ENCODE results near the gene ACKR2. TPM values are rescaled to one million over a fixed set of nuclear protein-coding genes. Genes with fewer than 3 reads are reported as not detected.

Gene ACKR2
- total RNA-seq, 1 donor from 2014 or later = 0.89 TPM

DNA sequence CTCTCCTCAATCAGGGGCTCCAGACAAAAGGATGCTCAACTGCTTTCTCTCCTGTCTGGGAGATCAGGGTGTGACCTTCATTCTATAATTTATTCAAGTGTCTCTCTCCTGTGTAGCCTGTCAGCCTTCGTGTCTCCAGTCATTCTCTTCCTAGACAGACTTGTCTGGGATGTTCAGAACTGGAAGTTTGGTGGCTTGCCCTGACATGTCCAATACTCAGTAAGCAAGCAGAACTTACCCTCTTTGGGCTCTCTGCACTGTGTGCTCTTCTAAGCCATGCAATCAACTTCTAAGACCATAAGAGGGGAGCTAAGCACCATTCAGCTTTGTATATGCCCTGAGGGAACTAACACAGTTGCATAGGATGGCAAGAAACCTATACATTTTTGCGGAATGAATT, 14.1 kb downstream of the ACKR2 start:
- no peak for ATAC-seq
- intact Hi-C loops (cut with DNase I) = no loop called here

DNA sequence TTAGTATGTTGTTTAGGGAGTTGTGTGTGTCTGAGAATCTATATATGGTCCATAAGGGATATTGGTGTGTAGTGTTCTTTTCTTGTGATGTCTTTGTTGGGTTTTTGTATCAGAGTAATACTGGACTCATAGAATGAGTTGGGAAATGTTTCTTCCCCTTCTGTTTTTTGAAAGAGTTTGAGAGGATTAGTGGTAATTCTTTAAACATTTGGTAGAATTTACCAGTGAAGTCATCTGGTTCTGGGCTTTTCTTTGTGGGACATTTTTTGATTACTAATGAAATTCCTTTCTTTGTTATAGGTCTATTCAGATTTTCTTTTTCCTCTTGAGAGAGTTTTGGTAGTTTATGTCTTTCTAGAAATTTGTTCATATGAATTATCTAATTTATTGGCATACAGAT, 16.9 kb downstream of the ACKR2 start:
- intact Hi-C loops (cut with DNase I) = no loop called here
- ATAC-seq = no peak
- DNase-seq (ENCODE audit: missing footprints) = no peak

More for the DNA sequence above, 14.1 kb downstream of the ACKR2 start:
- DNase-seq (ENCODE audit: missing footprints) = no peak

DNA sequence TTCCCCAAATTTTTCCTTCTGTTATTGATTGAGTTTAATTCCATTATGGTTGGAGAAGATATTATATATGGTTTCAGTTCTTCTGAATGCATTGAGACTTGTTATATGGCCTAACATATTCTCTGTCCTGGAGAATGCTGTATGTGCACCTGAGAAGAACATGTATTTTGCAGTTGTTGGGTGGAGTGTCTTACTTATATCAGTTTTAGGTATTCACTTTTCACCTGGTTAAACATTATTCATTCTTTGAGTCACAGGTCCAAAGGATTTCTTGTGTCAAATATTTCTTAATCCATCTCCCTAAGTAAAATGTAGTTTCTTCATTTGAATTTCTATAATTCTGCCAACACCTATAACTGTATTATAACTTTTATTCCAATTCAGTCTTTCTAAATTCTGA, 17.8 kb downstream of the ACKR2 start:
- DNase-seq (ENCODE audit: missing footprints) = no peak
- no peak for ATAC-seq
- intact Hi-C loops (cut with DNase I) = no loop called here

DNA sequence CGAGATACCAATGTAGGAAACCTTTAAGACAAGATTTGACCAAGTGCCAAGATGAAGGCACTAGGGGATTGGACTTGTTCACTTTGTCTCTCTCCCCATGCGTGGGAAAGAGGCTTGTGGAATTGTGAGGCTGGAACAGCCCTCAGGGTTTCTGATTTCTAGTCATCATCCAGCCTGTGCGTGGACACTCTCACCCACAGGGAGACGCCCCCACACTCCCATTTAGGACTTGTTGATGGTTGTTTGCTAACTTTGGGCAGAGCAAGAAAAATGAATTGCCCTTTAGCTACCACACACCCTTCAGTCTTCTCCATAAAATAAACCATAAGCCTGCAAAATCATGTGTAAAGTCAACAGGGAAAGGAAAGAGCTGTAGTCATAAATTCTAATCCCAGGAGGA, 18.4 kb downstream of the ACKR2 start:
- intact Hi-C loops (cut with DNase I) = no loop called here
- no peak for ATAC-seq

DNA sequence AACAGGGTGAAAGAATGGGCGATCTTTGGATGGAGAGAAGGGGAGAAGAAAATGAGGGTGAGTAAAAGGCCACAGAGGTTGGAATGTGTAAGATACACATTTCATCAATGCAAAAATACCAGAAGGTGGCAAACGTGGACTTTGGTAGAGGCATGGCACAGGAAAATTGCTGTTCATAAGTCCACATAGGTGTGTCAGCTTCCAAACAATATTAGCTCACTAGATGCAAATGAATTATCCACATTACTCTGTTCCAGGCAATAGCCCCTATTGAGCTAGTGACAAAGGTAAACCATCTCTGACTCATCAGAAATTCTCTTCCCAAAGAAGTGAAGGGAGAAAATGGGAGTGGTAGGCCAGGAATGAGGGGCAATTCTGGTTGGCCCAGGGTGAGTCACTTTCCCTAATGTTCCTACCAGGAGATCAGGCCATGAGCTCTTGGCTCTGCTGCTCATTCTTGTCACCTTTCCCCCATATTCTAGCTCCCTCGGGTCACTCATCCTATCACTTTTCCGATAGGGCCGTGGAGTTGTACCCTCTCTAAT, 19.9 kb downstream of the ACKR2 start:
- ATAC-seq = no peak
- intact Hi-C loops (cut with DNase I) = no loop called here
- no peak for DNase-seq (ENCODE audit: missing footprints)

More for the DNA sequence above, 18.4 kb downstream of the ACKR2 start:
- no peak for DNase-seq (ENCODE audit: missing footprints)

DNA sequence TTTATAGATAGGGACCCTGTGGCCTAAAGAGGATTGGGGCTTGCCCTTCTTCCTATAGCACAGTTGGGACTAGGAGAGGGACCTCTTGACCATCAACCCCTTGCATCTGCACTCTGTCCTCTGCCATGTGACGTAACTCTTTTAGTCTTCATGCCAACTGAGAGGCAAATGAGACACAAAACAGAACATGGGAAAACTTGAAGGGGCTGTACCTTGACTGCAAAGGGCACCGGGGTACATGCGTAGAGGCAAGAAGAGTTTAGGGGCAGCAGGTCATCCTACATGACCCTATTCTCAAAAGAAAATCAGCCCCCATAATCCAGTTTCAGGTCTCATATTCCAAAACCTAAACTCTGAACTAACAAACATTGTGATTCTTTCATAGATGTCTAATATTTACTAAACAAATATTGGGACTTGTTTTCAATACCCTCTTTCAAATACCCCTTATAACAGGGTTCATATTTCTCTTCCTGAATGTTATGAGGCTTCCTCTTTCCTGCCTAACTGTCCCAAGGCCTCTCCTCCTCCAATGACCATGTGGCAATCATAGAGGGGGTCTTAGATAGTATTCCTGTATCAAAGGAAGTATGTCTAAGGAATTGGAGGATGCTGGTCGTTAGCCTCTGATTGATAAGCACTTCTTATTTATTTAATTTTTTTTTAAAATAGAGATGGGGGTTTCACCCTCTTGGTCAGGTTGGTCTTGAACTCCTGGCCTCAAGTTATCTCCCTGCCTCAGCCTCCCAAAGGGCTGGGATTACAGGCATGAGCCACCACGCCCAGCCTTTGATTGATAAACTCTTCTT, 20.6 kb downstream of the ACKR2 start:
- intact Hi-C loops (cut with DNase I) = no loop called here
- DNase-seq (ENCODE audit: missing footprints) (no peak), ATAC-seq (no peak)

DNA sequence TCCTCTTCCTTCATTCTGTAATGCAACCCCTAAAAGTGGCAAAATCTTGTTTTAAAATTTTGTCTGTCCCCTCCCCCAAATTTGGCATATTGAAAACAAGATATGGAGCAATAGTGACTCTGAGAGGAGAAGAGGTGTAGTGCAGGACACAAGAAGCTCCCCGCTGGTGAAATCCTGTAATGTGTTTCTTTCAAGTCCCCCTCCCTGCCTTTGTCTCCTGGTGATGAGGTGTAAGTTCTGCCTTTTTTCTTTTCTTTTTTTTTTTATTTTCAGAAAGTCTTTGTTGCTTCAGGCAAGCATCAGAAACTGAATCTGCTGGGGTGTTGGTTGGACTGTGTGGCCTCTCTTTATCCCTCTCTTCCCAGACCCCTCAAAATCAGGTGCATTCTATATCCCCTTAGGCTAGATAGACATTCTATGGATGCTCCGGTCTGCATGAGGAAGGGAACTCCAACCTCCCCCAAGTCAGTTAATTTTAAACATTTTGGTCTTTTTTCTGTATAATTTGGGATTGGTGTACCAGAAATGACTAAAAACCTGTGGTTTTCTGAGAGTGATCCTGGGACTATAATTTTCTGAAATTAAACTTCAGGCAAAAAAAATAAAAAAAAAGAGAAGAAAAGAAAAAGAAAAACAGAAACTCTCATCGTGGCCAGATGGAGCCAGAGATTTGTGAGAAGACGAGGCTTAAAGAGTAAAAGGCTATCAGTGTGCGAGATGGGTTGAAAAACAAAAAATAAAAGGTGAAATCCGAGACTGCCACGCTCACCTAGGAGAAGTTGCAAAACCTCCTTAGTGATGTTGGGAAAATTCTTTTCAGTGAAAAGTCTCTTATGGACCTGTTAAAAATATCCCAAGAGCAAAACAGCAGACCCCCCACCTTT, 21.4 kb downstream of the ACKR2 start:
- DNase-seq (ENCODE audit: missing footprints) = no peak
- intact Hi-C loops (cut with DNase I) = loop anchor here (1.0 kb wide), 1 partner anchor 51 kb away; no protein-coding TSS in a partner anchor
- no peak for ATAC-seq

DNA sequence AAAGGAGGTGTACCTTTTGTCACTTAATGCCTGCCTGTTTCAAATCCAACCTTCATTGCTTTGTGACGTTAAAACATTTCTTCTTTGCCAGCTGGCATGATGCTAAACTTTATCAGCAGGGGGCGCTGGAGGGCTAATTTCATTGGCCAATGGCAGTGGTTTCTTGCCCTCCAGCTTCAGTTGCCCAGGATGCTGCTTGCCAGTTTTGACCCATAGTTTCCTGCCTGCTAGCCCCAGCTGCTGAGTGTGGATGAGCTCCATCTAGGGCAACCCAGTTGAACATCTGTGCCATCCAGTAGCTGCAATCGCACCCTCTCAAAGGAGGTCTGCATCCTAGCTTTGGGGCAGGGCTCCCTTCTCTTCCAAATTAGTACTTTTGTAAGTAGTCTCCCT, 22.1 kb downstream of the ACKR2 start:
- no peak for ATAC-seq
- intact Hi-C loops (cut with DNase I) = loop anchor here (1.0 kb wide), 1 partner anchor 50 kb away; no protein-coding TSS in a partner anchor

DNA sequence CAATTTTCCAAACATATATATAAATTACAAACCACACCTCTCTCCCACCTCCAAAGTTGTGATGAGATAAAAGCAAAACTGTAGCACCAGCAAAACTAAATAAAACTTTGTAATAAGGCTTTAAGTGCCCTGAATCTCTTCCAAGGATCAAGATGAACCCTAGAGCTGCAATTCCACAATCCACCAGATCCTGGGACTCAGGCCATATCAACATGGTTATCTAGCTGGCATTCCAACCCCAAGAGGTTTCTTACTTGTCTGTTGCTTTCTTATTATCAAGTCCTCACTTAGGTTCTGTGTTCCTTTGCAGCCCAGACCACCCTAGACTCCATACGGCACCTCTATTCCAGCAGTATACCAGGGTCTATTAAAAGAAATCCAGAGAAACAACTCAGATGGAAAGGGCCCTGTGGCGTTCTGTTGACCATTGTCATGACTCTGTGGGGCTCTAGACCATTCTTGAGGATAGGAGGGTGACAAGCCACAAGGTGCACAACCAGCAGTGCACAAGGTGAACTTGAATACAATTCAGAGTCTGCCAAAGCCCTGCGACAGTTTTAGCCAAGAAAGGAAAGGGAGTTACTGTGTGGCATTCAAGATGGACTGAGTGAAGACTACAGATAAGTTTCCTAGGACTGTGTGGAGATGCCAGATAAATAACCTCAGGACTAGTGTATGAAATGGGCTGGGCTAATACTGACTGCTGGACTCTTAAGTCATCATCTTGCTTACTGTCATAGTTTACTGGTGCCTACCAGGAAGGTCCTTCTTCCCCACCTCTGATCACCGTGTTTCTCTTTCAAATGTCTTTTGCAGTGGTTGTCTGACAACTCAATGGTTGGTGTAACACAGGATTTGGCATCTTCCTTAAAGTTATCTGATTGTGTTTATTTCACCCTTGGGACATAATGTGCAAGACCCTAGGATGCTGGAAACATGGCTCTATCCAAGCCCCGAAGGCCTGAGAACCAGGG, 27.2 kb downstream of the ACKR2 start:
- no peak for DNase-seq (ENCODE audit: missing footprints)
- ATAC-seq = no peak
- intact Hi-C loops (cut with DNase I) = no loop called here

More for the DNA sequence above, 22.1 kb downstream of the ACKR2 start:
- DNase-seq (ENCODE audit: missing footprints) = peak; percentile 81

DNA sequence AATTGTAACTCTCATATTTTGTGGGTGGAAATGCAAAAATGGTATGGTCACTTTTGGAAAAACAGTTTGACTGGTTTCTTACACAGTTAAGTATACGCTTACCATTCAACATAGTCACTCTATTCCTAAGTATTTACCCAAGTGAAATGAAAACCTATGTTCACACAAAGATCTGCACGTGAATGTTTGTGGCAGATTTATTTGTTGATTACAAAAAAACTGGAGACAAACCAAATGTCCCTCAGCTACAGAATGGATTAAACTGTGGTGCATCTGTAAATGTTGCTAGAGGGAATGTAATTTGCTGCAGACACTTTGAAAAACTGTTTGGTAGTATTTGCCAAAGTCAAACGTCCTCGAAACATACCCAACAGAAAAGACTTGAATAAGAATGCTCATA, 29.3 kb downstream of the ACKR2 start:
- intact Hi-C loops (cut with DNase I) = loop anchor here (2.0 kb wide), 1 partner anchor 60 kb away; no protein-coding TSS in a partner anchor
- ATAC-seq (no peak), DNase-seq (ENCODE audit: missing footprints) (no peak)

DNA sequence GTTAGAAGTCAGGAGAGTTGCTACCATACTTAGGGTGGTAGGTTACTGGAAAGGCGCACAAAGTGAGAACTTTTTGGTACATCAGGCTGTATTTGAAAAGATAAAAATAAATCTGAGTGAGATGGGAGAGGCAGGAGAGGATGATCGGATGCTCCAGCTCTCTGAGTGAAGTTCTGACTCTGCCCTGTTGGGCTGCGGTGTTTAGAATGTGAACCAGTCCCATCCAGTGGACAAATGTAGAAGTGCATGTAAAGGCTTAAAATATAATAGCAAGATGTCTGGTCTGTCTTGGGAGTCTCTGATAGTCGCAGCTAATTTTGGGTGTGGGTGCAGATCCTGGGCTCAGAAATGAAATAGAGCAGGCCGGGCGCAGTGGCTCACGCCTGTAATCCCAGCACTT, 30.4 kb downstream of the ACKR2 start:
- ATAC-seq = peak; percentile 84
- intact Hi-C loops (cut with DNase I) = loop anchor here (2.0 kb wide), 1 partner anchor 61 kb away; no protein-coding TSS in a partner anchor
- no peak for DNase-seq (ENCODE audit: missing footprints)

DNA sequence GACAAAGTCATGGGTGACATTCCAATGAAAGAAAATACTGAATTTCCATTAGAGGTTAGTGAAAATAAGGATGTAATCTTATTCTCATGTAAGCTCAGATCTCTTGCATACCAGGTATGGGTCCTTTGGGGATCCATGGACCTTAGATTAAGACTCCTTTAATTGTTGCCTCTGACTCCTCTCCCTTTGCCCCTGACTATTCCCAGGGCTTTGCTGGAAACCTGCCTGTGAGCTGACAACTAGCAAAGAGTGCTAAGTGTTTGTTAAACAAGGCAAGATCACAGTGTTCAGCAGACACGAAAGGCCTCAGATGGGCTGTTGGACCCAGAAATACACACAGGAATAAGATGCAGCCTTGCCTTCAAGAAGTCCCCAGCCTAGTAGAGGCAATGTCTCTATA, 32.1 kb downstream of the ACKR2 start:
- DNase-seq (ENCODE audit: missing footprints) = no peak
- intact Hi-C loops (cut with DNase I) = no loop called here
- no peak for ATAC-seq

DNA sequence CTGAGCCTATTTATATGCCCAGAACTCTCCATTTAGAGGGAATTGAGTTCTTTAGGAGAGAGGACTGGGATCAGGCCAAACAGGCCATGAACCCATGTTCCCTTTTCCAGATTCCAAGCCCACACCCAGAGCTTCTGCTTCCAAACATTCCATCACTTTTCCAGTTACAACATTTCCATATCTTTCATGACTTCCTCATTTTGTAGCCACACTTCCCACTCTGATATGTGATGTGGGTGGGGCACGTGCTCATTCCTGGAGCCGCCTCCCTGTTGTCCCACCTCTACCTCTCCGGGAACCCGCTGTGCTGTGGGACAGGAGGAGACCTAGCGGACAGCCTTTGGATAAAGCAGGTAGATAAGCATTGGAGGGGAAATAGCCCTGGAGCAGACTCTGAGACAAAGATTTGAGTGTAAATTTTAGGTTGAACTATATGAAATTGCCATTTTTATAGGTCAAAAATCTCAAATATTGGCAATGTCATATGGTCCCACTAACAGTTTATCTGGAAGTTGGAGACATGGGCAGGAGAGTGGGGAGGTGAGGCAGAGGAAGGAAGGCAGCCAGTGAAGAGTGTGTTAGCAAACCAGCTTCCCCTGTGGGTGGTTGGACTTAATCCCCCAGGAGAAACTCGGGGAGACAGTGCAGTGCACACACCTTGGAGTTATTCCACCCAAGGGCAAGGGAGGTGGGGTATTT, 34.6 kb downstream of the ACKR2 start:
- ATAC-seq (peak; percentile 41), DNase-seq (ENCODE audit: missing footprints) (no peak)
- intact Hi-C loops (cut with DNase I) = no loop called here

DNA sequence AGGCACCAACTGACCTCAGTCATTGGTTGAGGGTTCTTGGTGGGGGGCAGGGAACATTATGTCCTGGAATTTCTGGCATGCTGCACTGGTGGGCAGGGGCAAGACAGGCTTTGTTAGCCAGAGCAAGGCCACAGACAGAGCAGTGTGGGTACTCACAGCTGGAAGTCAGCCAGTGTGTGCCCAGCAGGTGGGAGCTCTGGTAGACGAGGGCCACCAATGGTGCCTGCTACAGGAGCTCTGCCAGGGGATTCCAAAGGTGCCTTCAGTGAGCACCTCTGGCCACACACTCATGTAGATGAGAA, 35.1 kb downstream of the ACKR2 start:
- intact Hi-C loops (cut with DNase I) = no loop called here
- ATAC-seq (no peak), DNase-seq (ENCODE audit: missing footprints) (no peak)

DNA sequence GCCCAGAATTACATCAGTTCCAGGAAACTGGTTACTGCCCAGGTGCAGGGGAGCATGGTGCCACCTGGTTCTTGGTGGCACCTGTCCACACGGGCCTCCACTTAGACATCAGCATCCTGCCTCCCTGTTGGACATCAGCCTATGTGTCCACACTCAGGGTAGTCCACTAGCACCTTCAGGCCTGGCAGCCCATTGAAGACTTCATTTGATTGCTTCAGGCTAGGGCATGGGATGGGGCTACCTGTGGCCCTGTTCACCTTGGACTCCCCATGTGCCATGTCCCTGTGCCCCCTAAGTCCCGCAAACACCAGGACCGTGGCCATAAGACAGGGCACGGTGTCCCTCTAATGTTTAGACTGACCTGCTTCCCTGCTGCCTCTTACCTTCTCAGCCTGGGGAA, 35.6 kb downstream of the ACKR2 start:
- intact Hi-C loops (cut with DNase I) = no loop called here
- ATAC-seq (no peak), DNase-seq (ENCODE audit: missing footprints) (no peak)

DNA sequence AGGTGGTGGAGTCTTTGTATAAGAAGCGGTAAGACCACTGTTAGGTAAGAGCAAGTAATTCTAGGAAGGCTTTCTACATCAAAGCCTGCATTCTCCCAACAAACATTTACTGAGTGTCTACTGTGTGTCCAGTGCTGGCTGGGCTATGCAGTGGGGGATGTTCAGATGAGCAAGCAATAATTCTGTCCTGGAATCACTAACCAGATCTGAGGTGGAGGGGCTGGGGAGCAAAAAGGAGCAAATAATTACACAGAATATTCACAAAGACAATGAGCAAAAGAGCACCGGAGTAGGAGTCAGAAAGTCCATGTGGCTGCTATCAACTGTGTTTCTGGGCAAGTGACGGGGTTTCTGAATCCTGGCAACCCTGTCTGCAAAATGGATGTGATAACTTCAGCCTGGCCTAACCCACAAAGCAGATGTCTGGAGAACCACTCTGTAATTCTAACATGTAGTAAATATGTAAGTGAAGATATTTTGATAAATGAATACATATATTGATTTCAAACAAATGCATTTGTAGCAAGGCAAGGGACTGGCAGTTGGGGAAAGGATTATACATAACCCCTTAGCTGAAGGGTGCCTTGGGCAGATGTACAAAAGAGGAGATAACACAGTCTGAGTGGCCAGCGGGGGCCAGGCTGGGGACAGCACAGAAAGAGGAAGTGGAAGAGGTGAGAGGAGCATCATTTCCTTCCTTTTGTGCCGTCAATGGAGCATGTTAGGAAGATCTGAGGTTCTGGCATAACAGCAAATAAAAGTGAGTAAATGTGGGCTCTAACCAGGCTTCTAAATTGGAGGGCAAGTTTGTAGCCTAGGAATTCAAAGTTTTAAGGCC, 37.7 kb downstream of the ACKR2 start:
- peak; percentile 84 for DNase-seq (ENCODE audit: missing footprints)
- intact Hi-C loops (cut with DNase I) = no loop called here
- ATAC-seq = no peak

DNA sequence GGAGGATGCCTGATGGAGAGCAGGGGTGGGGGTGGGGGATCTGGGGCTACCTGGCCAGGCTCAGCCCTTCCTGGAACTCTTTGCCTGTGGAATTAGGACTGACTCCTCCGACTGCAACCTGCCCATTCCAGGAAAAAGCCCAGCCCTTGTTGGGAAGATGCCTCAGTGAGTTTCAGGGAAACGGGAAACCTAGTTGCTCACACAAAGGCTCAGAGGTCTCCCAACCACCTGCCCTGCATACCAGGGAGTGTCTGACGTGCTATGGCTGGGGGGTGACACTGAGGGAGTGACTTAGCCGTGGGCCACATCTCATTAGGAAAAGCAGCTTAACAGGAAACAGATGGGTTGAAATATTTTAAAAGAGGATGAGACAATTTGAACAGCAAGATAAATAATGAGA, 38.5 kb downstream of the ACKR2 start:
- ATAC-seq (no peak), DNase-seq (ENCODE audit: missing footprints) (no peak)
- intact Hi-C loops (cut with DNase I) = no loop called here

Measured in Right ventricle myocardium inferior (tissue), 1 donor.